NCI-H128 (cell line): ENCODE results near the gene XXYLT1.

Source experiments
- DNase-seq: peaks from one replicate; lab custom pipeline; 2025; ENCODE audit not compliant: unreplicated experiment; lab: John Stamatoyannopoulos, UW

The XXYLT1 gene

DNA sequence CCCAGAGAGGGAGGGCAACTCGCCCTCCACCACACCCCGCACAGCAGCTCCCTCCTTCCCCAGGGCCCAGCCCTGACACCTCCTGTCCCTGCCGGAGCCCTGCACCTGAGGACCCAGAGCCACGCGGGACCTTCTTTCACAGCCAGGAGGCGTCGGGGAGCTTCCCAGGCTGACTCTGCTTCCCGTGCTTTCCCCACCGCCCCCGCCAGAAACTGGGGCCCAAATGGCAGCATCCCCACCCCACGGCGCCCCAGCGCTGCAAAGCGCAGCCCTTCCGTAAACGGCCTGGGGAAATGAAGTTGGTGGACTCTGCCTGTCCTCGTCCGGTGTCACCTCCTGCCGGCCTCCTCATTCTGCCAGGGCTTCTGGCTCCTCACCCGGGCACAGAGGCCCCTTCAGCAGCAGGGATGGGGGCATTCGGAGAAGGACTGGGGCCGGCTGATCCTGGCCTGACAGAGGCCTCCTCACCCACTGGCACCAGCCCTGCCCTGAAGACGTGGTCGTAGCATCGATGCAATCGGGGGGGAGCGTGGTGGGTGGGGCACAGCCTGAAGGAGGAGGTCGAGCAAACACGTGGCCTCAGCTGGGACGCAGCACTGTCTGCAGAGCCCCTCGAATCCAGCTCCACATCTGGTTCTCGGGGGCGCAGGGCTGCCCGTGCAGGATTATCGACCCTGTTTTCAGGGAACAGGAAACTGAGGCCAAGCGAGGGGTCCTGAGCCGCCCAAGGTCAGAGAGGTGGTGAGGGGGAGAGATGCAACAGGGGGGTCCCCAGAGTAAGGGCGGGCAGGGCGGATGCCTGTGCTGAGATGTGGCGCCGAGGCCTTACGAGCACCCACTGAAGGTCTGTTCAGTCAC, 235.4 kb downstream of the XXYLT1 start:
- DNase-seq, result no peak

- no peak for DNase-seq
Observed at GRCh38 chr3:195034541-195034940, 236.4 kb downstream of the XXYLT1 start.

DNA sequence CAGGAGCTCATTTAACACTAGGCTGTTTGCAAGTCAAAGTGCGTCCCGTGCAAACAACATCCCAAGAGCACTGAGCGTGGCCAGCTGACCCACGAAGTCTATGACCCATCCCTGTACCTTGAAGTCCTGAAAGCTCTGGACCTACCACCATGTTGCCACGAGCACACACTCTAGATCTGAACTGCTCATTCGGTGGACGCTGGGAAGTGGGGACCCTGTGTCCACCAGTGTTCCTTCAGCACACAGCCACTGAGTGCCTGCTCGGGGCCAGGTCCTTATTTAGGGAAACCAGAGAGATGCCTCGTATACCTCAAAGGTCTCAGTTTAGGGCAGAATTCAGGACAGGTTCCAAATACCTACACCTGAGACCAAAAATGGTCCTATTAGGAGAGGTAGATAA, 236.9 kb downstream of the XXYLT1 start:
- no peak for DNase-seq

DNA sequence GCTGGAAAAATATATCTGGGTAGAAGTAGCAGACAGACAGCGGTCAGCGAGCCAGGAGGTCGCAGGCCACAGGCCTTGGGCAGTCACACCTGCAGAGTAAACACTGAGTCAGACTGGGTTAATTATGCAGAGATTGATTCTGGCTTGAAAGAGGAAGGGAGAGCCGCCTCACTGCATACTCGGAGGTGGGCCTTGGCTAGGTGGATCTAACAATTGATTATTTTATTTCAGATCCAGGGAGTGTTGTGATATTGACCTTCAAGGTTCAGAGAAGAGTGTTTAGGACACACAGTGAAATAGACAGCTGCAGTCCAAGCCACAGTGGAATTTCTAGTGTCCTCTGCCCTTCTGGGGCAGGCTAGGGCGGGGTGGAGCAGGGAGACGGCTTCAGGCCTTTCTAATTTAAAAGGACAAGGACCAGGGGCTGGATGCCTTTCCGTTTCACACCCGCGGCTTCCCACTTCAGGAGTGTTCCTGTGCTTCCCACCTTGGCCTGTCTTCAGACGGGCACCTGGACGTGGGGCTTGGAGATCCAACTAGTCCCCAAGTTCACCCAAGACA, 237.3 kb downstream of the XXYLT1 start:
- no peak for DNase-seq

- no peak for DNase-seq
Observed at GRCh38 chr3:195032955-195033354, 238.0 kb downstream of the XXYLT1 start.

DNA sequence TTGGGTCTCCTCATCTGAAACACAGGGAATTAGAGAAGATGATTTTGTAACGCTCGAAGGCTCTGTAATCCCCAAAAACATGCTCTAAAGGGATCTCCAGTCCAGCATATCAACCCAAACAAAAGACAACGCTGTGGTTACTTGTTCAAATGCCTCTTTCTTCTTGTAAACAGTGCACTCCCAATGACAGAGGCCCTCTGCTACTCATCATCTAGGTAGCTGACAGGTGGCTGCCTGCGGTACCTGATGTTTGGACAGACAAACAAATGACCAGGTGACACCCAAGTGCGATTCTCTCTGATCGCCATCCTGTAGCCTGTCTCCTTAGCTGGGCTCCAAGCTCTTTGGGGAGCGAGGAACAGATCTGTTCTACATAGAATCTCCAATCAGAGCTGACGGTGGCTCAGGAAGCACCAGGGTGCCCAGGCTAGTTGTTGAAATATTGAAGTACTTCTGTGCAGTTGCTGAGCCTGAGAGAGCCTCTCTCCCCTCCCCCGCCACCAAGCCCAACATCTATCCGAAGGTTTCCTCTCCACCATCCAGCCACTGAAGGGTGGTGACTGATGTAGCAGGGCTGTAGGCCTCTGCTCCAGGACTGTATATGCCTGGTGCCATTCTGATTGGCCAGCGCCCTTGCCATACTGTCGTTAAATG, 238.7 kb downstream of the XXYLT1 start:
- no peak for DNase-seq

DNA sequence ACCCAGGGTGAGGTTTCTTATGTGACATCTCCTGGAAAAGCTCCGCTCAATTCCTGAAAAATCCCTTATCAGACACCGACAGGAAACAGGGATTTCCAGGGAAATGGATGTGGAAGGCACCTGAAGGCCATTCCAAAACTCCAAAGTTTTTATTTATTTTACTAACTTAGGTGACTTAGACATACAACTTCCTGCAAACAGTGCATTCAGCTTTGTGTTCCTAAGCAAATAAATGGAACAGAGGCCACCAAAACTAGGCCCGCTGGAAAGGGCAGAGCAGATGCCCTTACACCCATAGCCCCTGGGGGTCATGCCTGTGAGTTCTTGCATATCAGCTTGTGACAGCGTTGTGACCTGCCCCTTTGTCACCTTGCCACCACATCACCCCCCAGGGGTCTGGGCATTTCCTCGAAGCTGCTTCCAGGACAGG, 239.4 kb downstream of the XXYLT1 start:
- DNase-seq, result no peak

GRCh38 chr3:195030791-195031321, 240.1 kb downstream of the XXYLT1 start:
- DNase-seq, result no peak

GRCh38 chr3:195028877-195029606, 241.9 kb downstream of the XXYLT1 start:
- no peak for DNase-seq

- no peak for DNase-seq
Observed at GRCh38 chr3:195025884-195026200, 245.1 kb downstream of the XXYLT1 start.

DNA sequence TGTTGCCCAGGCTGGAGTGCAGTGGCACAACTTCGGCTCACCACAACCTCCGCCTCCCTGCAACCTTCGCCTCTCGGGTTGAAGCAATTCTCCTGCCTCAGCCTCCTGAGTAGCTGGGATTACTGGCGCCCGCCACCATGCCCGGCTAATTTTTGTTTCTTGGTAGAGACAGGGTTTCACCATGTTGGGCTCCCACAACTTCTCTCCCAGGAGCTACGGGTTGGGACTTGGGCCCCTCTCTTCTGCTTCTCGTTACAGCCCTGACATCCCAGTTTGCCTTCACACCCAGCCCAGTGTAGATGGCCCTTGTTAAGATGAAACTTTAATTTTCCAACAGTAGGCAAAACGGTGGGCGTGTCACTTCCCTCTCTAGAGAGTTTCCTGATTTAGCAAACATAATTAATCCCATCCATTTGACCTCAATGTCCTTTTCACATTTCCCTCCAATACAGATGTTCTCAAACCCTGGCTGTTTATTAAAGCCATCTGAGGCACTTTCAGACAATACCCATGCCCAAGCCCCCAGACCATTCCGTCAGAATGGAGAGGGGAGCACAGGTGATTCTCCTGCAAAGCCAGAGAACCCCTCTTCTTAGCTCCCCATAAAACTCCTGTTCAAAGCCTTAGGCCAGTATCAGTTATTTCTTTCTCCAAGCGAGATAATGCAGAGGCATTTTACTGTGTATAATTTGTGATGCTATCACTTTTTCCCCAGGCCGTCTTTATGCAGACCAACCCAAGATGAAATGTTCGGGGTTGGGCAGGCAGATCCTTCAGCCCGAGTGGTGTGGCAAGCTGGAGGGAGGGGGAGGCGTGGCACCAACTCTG, 245.7 kb downstream of the XXYLT1 start:
- no peak for DNase-seq

GRCh38 chr3:195023989-195024388, 247.0 kb downstream of the XXYLT1 start:
- no peak for DNase-seq

- no peak for DNase-seq
Observed at GRCh38 chr3:195023576-195023975, 247.4 kb downstream of the XXYLT1 start.

DNA sequence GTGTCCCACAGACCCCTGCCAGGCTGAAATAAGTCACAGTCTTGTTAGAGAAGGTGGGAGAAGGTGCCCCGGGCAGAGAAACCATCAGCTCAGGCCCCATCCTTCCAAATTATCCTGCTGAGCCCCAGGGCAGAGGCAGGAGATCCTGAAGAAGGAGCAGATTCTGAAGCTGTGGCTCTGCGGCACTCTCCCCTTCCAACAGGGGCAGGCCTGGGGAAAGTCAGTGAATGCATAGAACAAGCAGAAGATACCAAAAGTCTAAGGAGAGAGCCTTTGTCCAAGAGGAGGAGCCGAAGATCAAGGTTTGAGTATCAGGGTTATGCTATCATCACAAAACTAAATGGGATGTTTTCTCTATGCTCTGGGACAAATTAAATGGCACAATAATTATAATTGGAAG, 249.3 kb downstream of the XXYLT1 start:
- DNase-seq, result no peak

GRCh38 chr3:195020921-195021320, 250.0 kb downstream of the XXYLT1 start:
- DNase-seq, result no peak

DNA sequence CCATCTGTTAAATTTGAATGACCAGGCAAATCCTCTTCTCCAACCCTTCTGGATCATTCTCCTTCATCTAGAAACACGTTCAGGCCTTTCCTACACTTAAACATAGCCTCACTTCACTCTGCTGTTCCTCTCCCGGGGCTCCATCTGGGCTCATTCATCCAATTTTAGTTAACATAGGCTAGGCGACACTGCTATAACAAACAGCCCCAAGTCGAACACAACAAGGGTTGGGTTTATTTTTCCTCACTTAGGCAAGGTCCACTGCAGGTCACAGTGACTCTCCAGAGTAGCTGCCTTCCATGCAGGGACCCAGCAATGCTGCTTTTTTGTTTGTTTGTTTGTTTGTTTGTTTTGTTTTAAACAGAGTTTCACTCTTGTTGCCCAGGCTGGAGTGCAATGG, 250.8 kb downstream of the XXYLT1 start:
- DNase-seq, result no peak

- DNase-seq, result no peak
Observed at GRCh38 chr3:195019335-195019734, 251.6 kb downstream of the XXYLT1 start.
